Endodermal cell (in vitro differentiated cells): ENCODE measurements around the gene ATP5F1B. TPM values are rescaled to one million over a fixed set of nuclear protein-coding genes. Genes with fewer than 3 reads are reported as not detected.

Experiments
- DNase-seq: peaks from one replicate; pipeline ENCODE4 v3.0.0-alpha.2; 2017
- H3K27ac ChIP-seq: 2 replicates; pipeline ENCODE4 v1.5.1; 2013; ENCODE audit warnings: mild to moderate bottlenecking, low read depth, low read length, moderate library complexity
- H3K27me3 ChIP-seq: 2 replicates; pipeline ENCODE4 v1.6.1; 2013; ENCODE audit warnings: mild to moderate bottlenecking, low read length, moderate library complexity; ENCODE audit not compliant: insufficient read depth, control insufficient read depth, poor library complexity, severe bottlenecking
- H3K36me3 ChIP-seq: 2 replicates; pipeline ENCODE4 v1.7.0; 2013; ENCODE audit warnings: mild to moderate bottlenecking, low read length, moderate library complexity; ENCODE audit not compliant: control insufficient read depth, insufficient read depth
- H3K4me1 ChIP-seq: one replicate; pipeline ENCODE4 v1.7.0; 2013; ENCODE audit warnings: low read length; ENCODE audit not compliant: control insufficient read depth, insufficient read depth
- H3K4me3 ChIP-seq: 2 replicates; pipeline ENCODE4 v1.5.1; 2013; ENCODE audit warnings: mild to moderate bottlenecking, low read length, moderate library complexity
- H3K9ac ChIP-seq: 2 replicates; pipeline ENCODE4 v1.6.1; 2013; ENCODE audit warnings: mild to moderate bottlenecking, low read length, moderate library complexity; ENCODE audit not compliant: poor library complexity, severe bottlenecking; ENCODE audit errors: extremely low read depth
- H3K9me3 ChIP-seq: 2 replicates; pipeline ENCODE4 v1.6.1; 2013; ENCODE audit warnings: mild to moderate bottlenecking, low read length, moderate library complexity; ENCODE audit not compliant: control insufficient read depth
- H3K27ac Mint-ChIP-seq: 2 replicates; pipeline ENCODE4 v1.8.0; 2020; ENCODE audit warnings: mixed read lengths
- H3K27me3 Mint-ChIP-seq: 2 replicates; pipeline ENCODE4 v1.8.0; 2021; ENCODE audit warnings: mild to moderate bottlenecking, mixed read lengths; ENCODE audit not compliant: insufficient read depth
- H3K36me3 Mint-ChIP-seq: 2 replicates; pipeline ENCODE4 v1.8.0; 2020; ENCODE audit warnings: low read depth, mixed read lengths
- H3K4me1 Mint-ChIP-seq: 2 replicates; pipeline ENCODE4 v1.8.0; 2020; ENCODE audit warnings: mixed read lengths
- H3K4me3 Mint-ChIP-seq: 2 replicates; pipeline ENCODE4 v1.8.0; 2020; ENCODE audit warnings: mild to moderate bottlenecking, moderate library complexity, mixed read lengths
- H3K9me3 Mint-ChIP-seq: 2 replicates; pipeline ENCODE4 v1.8.0; 2020; ENCODE audit warnings: mild to moderate bottlenecking, mixed read lengths
- CTCF ChIP-seq: fragments of 200-600 bp; sonication (generic); conservative IDR thresholded peaks from 2 replicates; pipeline ENCODE4 v1.5.0; 2021; ENCODE audit warnings: antibody characterized with exemption, mild to moderate bottlenecking
- WGBS, 2 experiments: methylation state at CpG; one replicate each; pipeline versions ENCODE4 v1.1.5 to v1.1.7; 2013; ENCODE audit warnings: missing lambda C conversion rate in 2 of 2, mixed read lengths in 1 of 2; ENCODE audit not compliant: insufficient coverage in 1 of 2, insufficient read length in 1 of 2; 5-methylcytosine and 5-hydroxymethylcytosine counted together
- total RNA-seq, 2 donors: library from RNA; stranded (reverse); fragmentation: NEBNext Ultra II Directional in 1 of 2; extraction: Animal tissue kit (Norgen Biotek cat#: 25700) in 1 of 2; gene quantifications; 2 replicates in 1 of 2; 3 replicates in 1 of 2; pipeline ENCODE4 v1.2.1, GENCODE V29; 2021

ATP5F1B gene
- total RNA-seq, 2 donors from 2014 or later: 653 to 681 TPM

GRCh38 chr12:56614627-56615026 is 31.2 kb downstream of the ATP5F1B start:
- Histone ChIP-seq H3K36me3 (peaks cover 81% of the 10 kb centered on the region), H3K9ac (no peak overlapping the region), H3K27ac (no peak overlapping the region), H3K9me3 (no peaks in the 10 kb centered on the region), H3K4me3 (no peak overlapping the region), H3K27me3 (no peaks in the 10 kb centered on the region), H3K4me1 (peaks cover 3% of the 10 kb centered on the region)
- Mint-ChIP-seq H3K27ac (no peak overlapping the region), H3K9me3 (no peaks in the 10 kb centered on the region), H3K4me3 (no peak overlapping the region), H3K36me3 (peaks cover 82% of the 10 kb centered on the region), H3K27me3 (no peaks in the 10 kb centered on the region), H3K4me1 (no peaks in the 10 kb centered on the region)
- WGBS, 2 experiments: 92 to 100% methylated on average over 7 to 8 of the region's 8 CpGs
- DNase-seq: no peak
- no peak for TF ChIP-seq CTCF

GRCh38 chr12:56604355-56604754 is 41.4 kb downstream of the ATP5F1B start:
- peaks cover 91% of the 10 kb centered on the region for H3K36me3 ChIP-seq

GRCh38 chr12:56602239-56602638 is 43.5 kb downstream of the ATP5F1B start:
- no peak overlapping the region for H3K27ac Mint-ChIP-seq
- 95% methylated on average over 3 of the region's 3 CpGs; no CpG with 5 or more reads in 1 of the 2 experiments for WGBS, 2 experiments
- H3K27me3 Mint-ChIP-seq: no peaks in the 10 kb centered on the region
- TF ChIP-seq CTCF: no peak
- no peaks in the 10 kb centered on the region for H3K9me3 Mint-ChIP-seq
- H3K4me3 Mint-ChIP-seq: no peak overlapping the region
- Histone ChIP-seq H3K27me3 (no peaks in the 10 kb centered on the region), H3K27ac (no peak overlapping the region), H3K36me3 (peaks cover 99% of the 10 kb centered on the region), H3K9ac (no peak overlapping the region), H3K9me3 (no peaks in the 10 kb centered on the region), H3K4me3 (no peak overlapping the region), H3K4me1 (no peaks in the 10 kb centered on the region)
- H3K4me1 Mint-ChIP-seq: peaks cover under 1% of the 10 kb centered on the region
- H3K36me3 Mint-ChIP-seq: peaks cover 90% of the 10 kb centered on the region
- no peak for DNase-seq

More at GRCh38 chr12:56604355-56604754, 41.4 kb downstream of the ATP5F1B start:
- Mint-ChIP-seq H3K9me3 (no peaks in the 10 kb centered on the region), H3K4me3 (no peak overlapping the region), H3K36me3 (peaks cover 87% of the 10 kb centered on the region), H3K27ac (no peak overlapping the region), H3K4me1 (no peaks in the 10 kb centered on the region), H3K27me3 (no peaks in the 10 kb centered on the region)
- no peak overlapping the region for H3K27ac ChIP-seq
- 91 to 100% methylated on average over 2 to 3 of the region's 3 CpGs for WGBS, 2 experiments
- H3K4me3 ChIP-seq: no peak overlapping the region
- no peak for DNase-seq
- no peak for TF ChIP-seq CTCF
- no peaks in the 10 kb centered on the region for H3K27me3 ChIP-seq
- no peaks in the 10 kb centered on the region for H3K9me3 ChIP-seq
- no peak overlapping the region for H3K9ac ChIP-seq
- H3K4me1 ChIP-seq: no peaks in the 10 kb centered on the region
